GM23338 (cell line): ENCODE results near the gene ROR1. TPM values are rescaled to one million over a fixed set of nuclear protein-coding genes. Genes with fewer than 3 reads are reported as not detected.
"Not testable (repeated sequence)": the region's sequence is repeated elsewhere in the genome, so short reads cannot be mapped to it uniquely, and the experiment has no call there.

Source experiments
- ATAC-seq: fragments of 200-7000 bp; cut with Tn5 transposase; 3 replicates; pipeline ENCODE4 v1.9.1; 2020
- DNase-seq: peaks from one replicate; pipeline ENCODE4 v3.0.0-alpha.2; 2015; ENCODE audit warnings: low spot score
- H2AFZ ChIP-seq: fragments of 200-600 bp; sonication (generic); 2 replicates; pipeline ENCODE4 v1.8.0; 2016; ENCODE audit warnings: antibody characterized with exemption, mild to moderate bottlenecking, moderate library complexity
- H3F3A ChIP-seq: fragments of 200-600 bp; sonication (generic); replicated peaks from 2 replicates; pipeline ENCODE4 v1.8.0; 2017; ENCODE audit warnings: antibody characterized with exemption, mixed run types, low read depth
- H3K27ac ChIP-seq: fragments of 200-600 bp; sonication (generic); 2 replicates; pipeline ENCODE4 v1.6.1; 2016; ENCODE audit warnings: low read depth
- H3K27me3 ChIP-seq: fragments of 200-600 bp; sonication (generic); 2 replicates; pipeline ENCODE4 v1.8.0; 2016; ENCODE audit warnings: mild to moderate bottlenecking, mixed run types, moderate library complexity; ENCODE audit not compliant: insufficient read depth
- H3K36me3 ChIP-seq: fragments of 200-600 bp; sonication (generic); 2 replicates; pipeline ENCODE4 v1.8.0; 2016; ENCODE audit warnings: mild to moderate bottlenecking; ENCODE audit not compliant: insufficient read depth
- H3K4me1 ChIP-seq: fragments of 200-600 bp; sonication (generic); 2 replicates; pipeline ENCODE4 v1.8.0; 2016; ENCODE audit warnings: mild to moderate bottlenecking, moderate library complexity; ENCODE audit not compliant: insufficient read depth
- H3K4me2 ChIP-seq: fragments of 200-600 bp; sonication (generic); 2 replicates; pipeline ENCODE4 v1.7.1; 2017; ENCODE audit warnings: mixed run types
- H3K4me3 ChIP-seq: fragments of 200-600 bp; sonication (generic); 2 replicates; pipeline ENCODE4 v1.6.1; 2016; ENCODE audit warnings: mixed run types
- H3K79me2 ChIP-seq: fragments of 200-600 bp; sonication (generic); replicated peaks from 2 replicates; pipeline ENCODE4 v1.8.0; 2017; ENCODE audit warnings: mild to moderate bottlenecking; ENCODE audit not compliant: insufficient read depth
- H3K9me2 ChIP-seq: fragments of 200-600 bp; sonication (generic); 2 replicates; pipeline ENCODE4 v1.8.0; 2017; ENCODE audit not compliant: insufficient read depth
- H4K20me1 ChIP-seq: fragments of 200-600 bp; sonication (generic); replicated peaks from 2 replicates; pipeline ENCODE4 v1.8.0; 2017; ENCODE audit warnings: mild to moderate bottlenecking; ENCODE audit not compliant: insufficient read depth
- H3K27ac Mint-ChIP-seq: 2 replicates; pipeline ENCODE4 v1.8.0; 2020; ENCODE audit warnings: inconsistent platforms, mild to moderate bottlenecking, moderate library complexity, mixed read lengths
- H3K27me3 Mint-ChIP-seq: 3 replicates; pipeline ENCODE4 v1.8.0; 2022; ENCODE audit warnings: low read depth, mild to moderate bottlenecking, moderate library complexity, mixed read lengths, inconsistent platforms; ENCODE audit not compliant: insufficient read depth, poor library complexity
- H3K36me3 Mint-ChIP-seq: 3 replicates; pipeline ENCODE4 v1.8.0; 2021; ENCODE audit warnings: low read depth, mild to moderate bottlenecking, inconsistent platforms, moderate library complexity, mixed read lengths
- H3K4me1 Mint-ChIP-seq: 3 replicates; pipeline ENCODE4 v1.8.0; 2020; ENCODE audit warnings: mild to moderate bottlenecking, inconsistent platforms, mixed read lengths
- H3K4me3 Mint-ChIP-seq: 3 replicates; pipeline ENCODE4 v1.8.0; 2021; ENCODE audit warnings: moderate library complexity, mild to moderate bottlenecking, inconsistent platforms, mixed read lengths
- H3K9me3 Mint-ChIP-seq: 3 replicates; pipeline ENCODE4 v1.8.0; 2020; ENCODE audit warnings: moderate library complexity, mild to moderate bottlenecking, inconsistent platforms, mixed read lengths
- CREB1 ChIP-seq: fragments of 250-450 bp; sonication (Bioruptor Pico); IDR thresholded peaks from 2 replicates; pipeline ENCODE4 v1.5.0; 2020; ENCODE audit warnings: low read depth, mild to moderate bottlenecking, moderate library complexity
- NANOG ChIP-seq: IDR thresholded peaks from 2 replicates; pipeline ENCODE4 v1.6.1; 2016; ENCODE audit warnings: antibody characterized with exemption, borderline replicate concordance
- POLR2AphosphoS5 ChIP-seq: IDR thresholded peaks from 2 replicates; pipeline ENCODE4 v1.6.1; 2016; ENCODE audit warnings: antibody characterized with exemption, low read depth
- ZNF462 ChIP-seq: fragments of 250-450 bp; sonication (Bioruptor Pico); IDR thresholded peaks from 2 replicates; pipeline ENCODE4 v1.5.0; 2020; ENCODE audit warnings: mild to moderate bottlenecking, moderate library complexity
- polyA plus RNA-seq: library from polyadenylated mRNA; unstranded; fragments of >200 nt; fragmentation: Nextera tagmentation; extraction: Ambion mirVana; gene quantifications from 2 replicates; pipeline ENCODE4 v1.2.1, GENCODE V29; 2016
- total RNA-seq: library from RNA; depleted of rRNA; stranded (reverse); fragments of >200 nt; shearing (Covaris generic); gene quantifications from 2 replicates; pipeline ENCODE4 v1.2.3, GENCODE V29; 2014

The ROR1 gene
- total and polyA plus RNA-seq, 2 experiments from 2014 or later, result 59.7 to 96.0 TPM

- no peak for TF ChIP-seq ZNF462 (CRISPR knock-in tag)
- TF ChIP-seq POLR2AphosphoS5, result no peak
- TF ChIP-seq NANOG, result no peak
- TF ChIP-seq CREB1 (CRISPR knock-in tag), result no peak
Measured at GRCh38 chr1:64223329-64224151, 449.7 kb downstream of the ROR1 start (continued).

GRCh38 chr1:64224236-64224635, 450.4 kb downstream of the ROR1 start:
- not testable (repeated sequence) for H3K4me3 Mint-ChIP-seq, H3K9me2 ChIP-seq, H3K4me3 ChIP-seq, H3K4me2 ChIP-seq, H3K27ac ChIP-seq, H3K27me3 Mint-ChIP-seq, H4K20me1 ChIP-seq, H3K9me3 Mint-ChIP-seq, DNase-seq, H3K27me3 ChIP-seq, ATAC-seq, H3K36me3 ChIP-seq, H3K27ac Mint-ChIP-seq, H3K4me1 Mint-ChIP-seq, H2AFZ ChIP-seq, H3K79me2 ChIP-seq, H3F3A ChIP-seq, H3K36me3 Mint-ChIP-seq, H3K4me1 ChIP-seq
